H9 (cell line): ENCODE measurements around the gene TPD52L2. TPM values are rescaled to one million over a fixed set of nuclear protein-coding genes. Genes with fewer than 3 reads are reported as not detected.

Experiments
- DNase-seq: peaks from one replicate; pipeline ENCODE4 v3.0.0-alpha.2; 2017
- H2AFZ ChIP-seq: one replicate; pipeline ENCODE4 v1.6.1; 2013; ENCODE audit warnings: mild to moderate bottlenecking, low read length, control low read depth, moderate library complexity
- H2AK5ac ChIP-seq: 2 replicates; pipeline ENCODE4 v1.6.1; 2013; ENCODE audit warnings: low read length, control low read depth, mixed read lengths; ENCODE audit not compliant: insufficient read length
- H2BK120ac ChIP-seq: one replicate; pipeline ENCODE4 v1.6.1; 2013; ENCODE audit warnings: low read depth, mild to moderate bottlenecking, low read length, control low read depth, inconsistent platforms; ENCODE audit not compliant: poor library complexity, severe bottlenecking
- H2BK12ac ChIP-seq: 2 replicates; pipeline ENCODE4 v1.6.1; 2013; ENCODE audit warnings: low read length, control low read depth, mixed read lengths, low read depth; ENCODE audit not compliant: insufficient read length
- H2BK15ac ChIP-seq: 2 replicates; pipeline ENCODE4 v1.6.1; 2013; ENCODE audit warnings: low read depth, low read length, control low read depth
- H2BK20ac ChIP-seq: one replicate; pipeline ENCODE4 v1.6.1; 2013; ENCODE audit warnings: low read depth, mild to moderate bottlenecking, low read length, control low read depth, inconsistent platforms; ENCODE audit not compliant: poor library complexity, severe bottlenecking
- H2BK5ac ChIP-seq: 2 replicates; pipeline ENCODE4 v1.6.1; 2013; ENCODE audit warnings: low read length, control low read depth, mixed read lengths; ENCODE audit not compliant: insufficient read length
- H3K14ac ChIP-seq: 2 replicates; pipeline ENCODE4 v1.6.1; 2013; ENCODE audit warnings: low read length, control low read depth; ENCODE audit not compliant: insufficient read depth
- H3K18ac ChIP-seq: 2 replicates; pipeline ENCODE4 v1.6.1; 2013; ENCODE audit warnings: low read depth, mild to moderate bottlenecking, mixed read lengths, low read length, control low read depth; ENCODE audit not compliant: insufficient read length
- H3K23ac ChIP-seq: 2 replicates; pipeline ENCODE4 v1.6.1; 2013; ENCODE audit warnings: low read length, control low read depth, mixed read lengths, low read depth; ENCODE audit not compliant: insufficient read length
- H3K23me2 ChIP-seq: 2 replicates; pipeline ENCODE4 v1.6.1; 2013; ENCODE audit warnings: low read depth, mild to moderate bottlenecking, mixed read lengths, low read length, control low read depth; ENCODE audit not compliant: insufficient read length, poor library complexity, severe bottlenecking
- H3K27ac ChIP-seq: 2 replicates; pipeline ENCODE4 v1.5.1; 2013; ENCODE audit warnings: low read length, control low read depth, mixed read lengths, low read depth; ENCODE audit not compliant: insufficient read length
- H3K27me3 ChIP-seq: 2 replicates; pipeline ENCODE4 v1.6.1; 2013; ENCODE audit warnings: low read length, control low read depth, inconsistent platforms; ENCODE audit not compliant: insufficient read depth
- H3K4ac ChIP-seq: 2 replicates; pipeline ENCODE4 v1.6.1; 2013; ENCODE audit warnings: low read depth, mild to moderate bottlenecking, control low read depth, inconsistent platforms, low read length, moderate library complexity
- H3K4me1 ChIP-seq: 2 replicates; pipeline ENCODE4 v1.6.1; 2013; ENCODE audit warnings: low read length, control low read depth, inconsistent platforms; ENCODE audit not compliant: insufficient read depth
- H3K4me2 ChIP-seq: 2 replicates; pipeline ENCODE4 v1.6.1; 2013; ENCODE audit warnings: low read length, control low read depth, mixed read lengths; ENCODE audit not compliant: insufficient read length, insufficient read depth
- H3K56ac ChIP-seq: 2 replicates; pipeline ENCODE4 v1.6.1; 2013; ENCODE audit warnings: low read depth, mild to moderate bottlenecking, mixed read lengths, low read length, control low read depth; ENCODE audit not compliant: insufficient read length
- H3K79me1 ChIP-seq: 2 replicates; pipeline ENCODE4 v1.6.1; 2013; ENCODE audit warnings: low read depth, mild to moderate bottlenecking, moderate library complexity, low read length, control low read depth, inconsistent platforms; ENCODE audit not compliant: insufficient read depth, poor library complexity, severe bottlenecking
- H3K79me2 ChIP-seq: 2 replicates; pipeline ENCODE4 v1.6.1; 2013; ENCODE audit warnings: low read length, control low read depth, inconsistent platforms; ENCODE audit not compliant: insufficient read depth
- H3K9ac ChIP-seq: 2 replicates; pipeline ENCODE4 v1.6.1; 2013; ENCODE audit warnings: low read length, control low read depth, mixed read lengths; ENCODE audit not compliant: insufficient read length; ENCODE audit errors: extremely low read depth
- H3K9me3 ChIP-seq: one replicate; pipeline ENCODE4 v1.6.1; 2013; ENCODE audit warnings: low read depth, low read length, inconsistent platforms; ENCODE audit not compliant: control insufficient read depth
- H3T11ph ChIP-seq: one replicate; pipeline ENCODE4 v1.6.1; 2013; ENCODE audit warnings: mild to moderate bottlenecking, low read length, control low read depth, inconsistent platforms
- H4K20me1 ChIP-seq: one replicate; pipeline ENCODE4 v1.6.1; 2013; ENCODE audit not compliant: control insufficient read depth, insufficient read length, insufficient read depth
- H4K5ac ChIP-seq: 2 replicates; pipeline ENCODE4 v1.6.1; 2013; ENCODE audit warnings: low read depth, mild to moderate bottlenecking, mixed read lengths, low read length, control low read depth; ENCODE audit not compliant: insufficient read length
- H4K8ac ChIP-seq: replicated peaks from 2 replicates; pipeline ENCODE4 v1.6.1; 2013; ENCODE audit warnings: low read length, control low read depth, mixed read lengths, low read depth; ENCODE audit not compliant: insufficient read length
- H4K91ac ChIP-seq: 2 replicates; pipeline ENCODE4 v1.6.1; 2013; ENCODE audit warnings: low read depth, mild to moderate bottlenecking, moderate library complexity, mixed read lengths, low read length, control low read depth; ENCODE audit not compliant: insufficient read length
- H3K27ac Mint-ChIP-seq, 3 experiments: 2 replicates in 2 of 3; 3 replicates in 1 of 3; pipeline ENCODE4 v1.8.0; 2020 to 2021; ENCODE audit warnings: mixed read lengths in 3 of 3, mild to moderate bottlenecking in 1 of 3, moderate library complexity in 1 of 3
- H3K27me3 Mint-ChIP-seq: 2 replicates; pipeline ENCODE4 v1.8.0; 2021; ENCODE audit warnings: low read depth, mild to moderate bottlenecking, moderate library complexity, mixed read lengths
- H3K36me3 Mint-ChIP-seq, 3 experiments: 2 replicates in 2 of 3; 3 replicates in 1 of 3; pipeline ENCODE4 v1.8.0; 2020 to 2021; ENCODE audit warnings: low read depth in 3 of 3, mixed read lengths in 3 of 3; ENCODE audit not compliant: insufficient read depth in 1 of 3
- H3K4me1 Mint-ChIP-seq, 2 experiments: 2 replicates each; pipeline ENCODE4 v1.8.0; 2020; ENCODE audit warnings: mixed read lengths in 2 of 2
- H3K4me3 Mint-ChIP-seq, 2 experiments: 2 replicates in 1 of 2; 3 replicates in 1 of 2; pipeline ENCODE4 v1.8.0; 2020 to 2021; ENCODE audit warnings: mild to moderate bottlenecking in 2 of 2, mixed read lengths in 2 of 2, moderate library complexity in 1 of 2
- H3K9me3 Mint-ChIP-seq, 2 experiments: 2 replicates in 1 of 2; 3 replicates in 1 of 2; pipeline ENCODE4 v1.8.0; 2020; ENCODE audit warnings: mild to moderate bottlenecking in 2 of 2, mixed read lengths in 2 of 2, moderate library complexity in 1 of 2
- WGBS: extraction: QIAGEN DNeasy Blood & Tissue Kit; methylation state at CpG from one replicate; pipeline ENCODE4 v1.1.7; 2013; ENCODE audit warnings: missing lambda C conversion rate, low lambda C conversion rate, mixed read lengths; ENCODE audit not compliant: insufficient read length; ENCODE audit errors: extremely low coverage; 5-methylcytosine and 5-hydroxymethylcytosine counted together
- total RNA-seq: library from RNA; stranded (reverse); gene quantifications from 2 replicates; pipeline ENCODE4 v1.2.1, GENCODE V29; 2021
- TF ChIP-seq, protein P1 (sequence below): fragments of 200-600 bp; sonication (generic); conservative IDR thresholded peaks from 3 replicates; pipeline ENCODE4 v1.8.0; 2021; ENCODE audit warnings: antibody characterized with exemption, mild to moderate bottlenecking

The TPD52L2 gene
- total RNA-seq, 1 experiment from 2014 or later: 94.1 TPM

DNA sequence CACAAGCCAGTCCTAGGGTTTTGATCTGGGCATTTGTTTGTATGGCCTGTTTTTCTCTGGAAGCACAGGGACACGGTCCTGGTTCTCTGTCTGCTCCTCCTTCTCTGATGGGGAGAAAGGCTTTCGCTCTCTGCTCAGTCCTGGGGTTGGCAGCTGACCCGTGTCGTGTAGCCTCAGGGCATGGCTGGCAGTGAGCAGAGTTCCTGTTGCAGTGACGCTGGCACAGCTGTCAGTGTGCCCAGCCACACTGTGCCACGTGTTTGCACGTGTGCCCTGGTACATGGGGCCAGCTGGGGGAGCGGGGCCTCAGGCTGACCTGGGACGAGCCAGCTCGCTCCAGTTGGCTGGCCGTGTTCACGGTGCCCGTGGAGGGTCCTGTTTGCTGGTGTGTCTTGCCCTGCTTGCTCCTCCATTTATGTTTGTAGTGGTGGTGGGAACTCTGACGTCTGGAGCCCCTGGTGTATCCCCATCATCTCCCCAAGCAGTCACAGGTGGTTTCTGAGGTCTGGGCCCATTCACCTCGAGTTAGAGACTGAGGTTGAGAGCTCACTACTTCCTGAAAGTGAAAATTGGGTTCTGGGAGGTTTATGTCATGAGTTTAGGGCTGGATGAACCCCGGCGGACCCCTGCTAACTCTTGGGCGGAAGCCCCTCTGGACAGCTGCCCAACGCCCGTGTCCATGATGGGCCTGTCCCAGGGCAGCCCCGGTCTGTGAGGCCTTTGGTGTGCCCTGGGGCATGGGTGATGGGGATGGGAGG, 19.6 kb downstream of the TPD52L2 start:
- H3K27ac Mint-ChIP-seq: peak overlapping the region in 2 of 3 experiments; percentile 68 to 77; a peak in 2 of 7 replicates
- Histone ChIP-seq H3K23me2 (no peaks in the 10 kb centered on the region), H2BK5ac (no peak overlapping the region), H4K20me1 (no peaks in the 10 kb centered on the region), H3K27me3 (no peaks in the 10 kb centered on the region), H4K91ac (no peak overlapping the region), H3K9ac (no peak overlapping the region), H3K23ac (no peak overlapping the region), H2BK15ac (no peak overlapping the region), H2BK12ac (no peak overlapping the region), H2AFZ (no peak overlapping the region), H3K4me2 (no peak overlapping the region), H3K27ac (no peak overlapping the region), H3K79me2 (no peaks in the 10 kb centered on the region), H4K5ac (no peak overlapping the region), H3T11ph (no peak overlapping the region), H2BK120ac (no peak overlapping the region), H3K4me1 (no peaks in the 10 kb centered on the region), H3K18ac (no peak overlapping the region), H3K14ac (no peak overlapping the region), H3K9me3 (no peaks in the 10 kb centered on the region), H2AK5ac (no peak overlapping the region), H3K4ac (no peak overlapping the region), H4K8ac (no peak overlapping the region), H3K79me1 (no peaks in the 10 kb centered on the region), H3K56ac (no peak overlapping the region), H2BK20ac (no peak overlapping the region)
- H3K4me3 Mint-ChIP-seq: no peak overlapping the region
- no peaks in the 10 kb centered on the region for H3K4me1 Mint-ChIP-seq
- TF ChIP-seq, protein P1, sequence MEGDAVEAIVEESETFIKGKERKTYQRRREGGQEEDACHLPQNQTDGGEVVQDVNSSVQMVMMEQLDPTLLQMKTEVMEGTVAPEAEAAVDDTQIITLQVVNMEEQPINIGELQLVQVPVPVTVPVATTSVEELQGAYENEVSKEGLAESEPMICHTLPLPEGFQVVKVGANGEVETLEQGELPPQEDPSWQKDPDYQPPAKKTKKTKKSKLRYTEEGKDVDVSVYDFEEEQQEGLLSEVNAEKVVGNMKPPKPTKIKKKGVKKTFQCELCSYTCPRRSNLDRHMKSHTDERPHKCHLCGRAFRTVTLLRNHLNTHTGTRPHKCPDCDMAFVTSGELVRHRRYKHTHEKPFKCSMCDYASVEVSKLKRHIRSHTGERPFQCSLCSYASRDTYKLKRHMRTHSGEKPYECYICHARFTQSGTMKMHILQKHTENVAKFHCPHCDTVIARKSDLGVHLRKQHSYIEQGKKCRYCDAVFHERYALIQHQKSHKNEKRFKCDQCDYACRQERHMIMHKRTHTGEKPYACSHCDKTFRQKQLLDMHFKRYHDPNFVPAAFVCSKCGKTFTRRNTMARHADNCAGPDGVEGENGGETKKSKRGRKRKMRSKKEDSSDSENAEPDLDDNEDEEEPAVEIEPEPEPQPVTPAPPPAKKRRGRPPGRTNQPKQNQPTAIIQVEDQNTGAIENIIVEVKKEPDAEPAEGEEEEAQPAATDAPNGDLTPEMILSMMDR: no peak
- H3K9me3 Mint-ChIP-seq: no peaks in the 10 kb centered on the region
- no peak for DNase-seq
- no CpG with 5 or more reads among the region's 21 CpGs for WGBS
- H3K36me3 Mint-ChIP-seq: peaks cover 19 to 64% (median 60%) of the 10 kb centered on the region in 3 experiments; a peak in 6 of 7 replicates
- H3K27me3 Mint-ChIP-seq: no peaks in the 10 kb centered on the region
